ENCODE measurements around the gene RNF38. TPM values are rescaled to one million over a fixed set of nuclear protein-coding genes. Genes with fewer than 3 reads are reported as not detected.
"Not testable (repeated sequence)": the region's sequence is repeated elsewhere in the genome, so short reads cannot be mapped to it uniquely, and the experiment has no call there.

RNF38 gene
- total and polyA plus RNA-seq, 2 experiments from 2014 or later: 8.7 to 23.7 TPM

DNA sequence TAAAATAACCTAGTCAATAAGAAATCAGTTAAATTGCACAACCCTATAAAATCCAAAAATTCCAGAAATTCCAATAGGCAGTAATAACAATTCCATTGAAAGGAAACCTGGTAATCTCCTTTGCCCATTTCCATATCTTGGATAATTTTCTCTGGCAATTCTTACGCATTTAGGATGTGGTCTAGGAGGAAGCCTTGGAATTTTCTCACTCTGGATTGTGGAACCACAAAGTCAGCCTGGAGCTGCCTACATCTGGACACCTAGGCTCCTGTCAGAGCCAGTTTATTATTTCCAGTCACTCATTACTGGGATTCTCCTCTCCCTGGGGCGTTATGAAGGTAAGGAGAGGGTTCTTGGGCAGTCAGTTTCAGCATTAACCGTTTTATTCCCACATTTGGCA, 101.5 kb downstream of the RNF38 start:
- Histone ChIP-seq H3K9me3 (ENCODE audit: low read depth) (no peaks in the 10 kb centered on the region), H3K4me1 (ENCODE audit: insufficient read depth) (peaks cover 11% of the 10 kb centered on the region), H3K4me3 (no peak overlapping the region), H2AFZ (no peak overlapping the region), H3K4me2 (no peak overlapping the region), H3K9me2 (replicated peaks; ENCODE audit: insufficient read depth) (no peaks in the 10 kb centered on the region), H3K79me2 (no peaks in the 10 kb centered on the region), H4K20me1 (ENCODE audit: insufficient read depth, poor library complexity, severe bottlenecking) (no peaks in the 10 kb centered on the region), H3K36me3 (replicated peaks; ENCODE audit: insufficient read depth, low read depth) (no peaks in the 10 kb centered on the region), H3K27ac (no peak overlapping the region), H3K27me3 (no peaks in the 10 kb centered on the region)
- WGBS (ENCODE audit: low lambda C conversion rate, missing lambda C conversion rate): 76% methylated on average over 3 of the region's 3 CpGs
- TF ChIP-seq EZH2 (IDR thresholded peaks at IDR 0.05; ENCODE audit: borderline replicate concordance) (no peak), EZH2phosphoT487 (IDR thresholded peaks at IDR 0.05; ENCODE audit: low read depth, severe bottlenecking, unreplicated experiment) (no peak)
- TF ChIP-seq, protein P1, sequence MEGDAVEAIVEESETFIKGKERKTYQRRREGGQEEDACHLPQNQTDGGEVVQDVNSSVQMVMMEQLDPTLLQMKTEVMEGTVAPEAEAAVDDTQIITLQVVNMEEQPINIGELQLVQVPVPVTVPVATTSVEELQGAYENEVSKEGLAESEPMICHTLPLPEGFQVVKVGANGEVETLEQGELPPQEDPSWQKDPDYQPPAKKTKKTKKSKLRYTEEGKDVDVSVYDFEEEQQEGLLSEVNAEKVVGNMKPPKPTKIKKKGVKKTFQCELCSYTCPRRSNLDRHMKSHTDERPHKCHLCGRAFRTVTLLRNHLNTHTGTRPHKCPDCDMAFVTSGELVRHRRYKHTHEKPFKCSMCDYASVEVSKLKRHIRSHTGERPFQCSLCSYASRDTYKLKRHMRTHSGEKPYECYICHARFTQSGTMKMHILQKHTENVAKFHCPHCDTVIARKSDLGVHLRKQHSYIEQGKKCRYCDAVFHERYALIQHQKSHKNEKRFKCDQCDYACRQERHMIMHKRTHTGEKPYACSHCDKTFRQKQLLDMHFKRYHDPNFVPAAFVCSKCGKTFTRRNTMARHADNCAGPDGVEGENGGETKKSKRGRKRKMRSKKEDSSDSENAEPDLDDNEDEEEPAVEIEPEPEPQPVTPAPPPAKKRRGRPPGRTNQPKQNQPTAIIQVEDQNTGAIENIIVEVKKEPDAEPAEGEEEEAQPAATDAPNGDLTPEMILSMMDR (IDR thresholded peaks at IDR 0.05; ENCODE audit: poor library complexity): no peak
- DNase-seq (ENCODE audit: low spot score): no peak

DNA sequence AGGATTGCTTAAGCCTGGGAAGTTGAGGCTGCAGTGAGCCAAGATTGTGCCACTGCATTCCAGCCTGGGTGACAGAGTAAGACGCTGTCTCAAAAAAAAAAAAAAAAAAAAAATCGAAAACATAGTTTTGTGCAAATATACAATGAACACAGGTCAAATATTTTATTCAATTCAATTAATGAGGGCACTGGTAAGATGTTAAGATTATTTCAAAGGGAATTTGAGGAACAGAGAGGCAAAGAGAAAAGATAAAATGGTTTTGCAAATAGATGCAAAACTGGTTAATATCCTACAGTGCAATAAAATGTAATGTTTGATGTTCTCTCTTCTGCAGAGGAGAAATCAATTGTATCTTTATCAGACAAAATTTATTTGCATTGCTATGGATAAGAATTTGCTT, 102.3 kb downstream of the RNF38 start:
- no peak overlapping the region for H3K4me2 ChIP-seq
- no peaks in the 10 kb centered on the region for H3K27me3 ChIP-seq
- 87% methylated on average over 2 of the region's 2 CpGs for WGBS (ENCODE audit: low lambda C conversion rate, missing lambda C conversion rate)
- H3K9me3 ChIP-seq (ENCODE audit: low read depth): no peaks in the 10 kb centered on the region
- H3K9me2 ChIP-seq (replicated peaks; ENCODE audit: insufficient read depth): no peaks in the 10 kb centered on the region
- H3K36me3 ChIP-seq (replicated peaks; ENCODE audit: insufficient read depth, low read depth): no peaks in the 10 kb centered on the region
- no peak for DNase-seq (ENCODE audit: low spot score)
- no peak overlapping the region for H2AFZ ChIP-seq
- TF ChIP-seq EZH2phosphoT487 (IDR thresholded peaks at IDR 0.05; ENCODE audit: low read depth, severe bottlenecking, unreplicated experiment) (no peak), EZH2 (IDR thresholded peaks at IDR 0.05; ENCODE audit: borderline replicate concordance) (no peak)
- TF ChIP-seq, protein P1 (IDR thresholded peaks at IDR 0.05; ENCODE audit: poor library complexity): no peak
- no peak overlapping the region for H3K27ac ChIP-seq
- no peaks in the 10 kb centered on the region for H4K20me1 ChIP-seq (ENCODE audit: insufficient read depth, poor library complexity, severe bottlenecking)
- H3K4me1 ChIP-seq (ENCODE audit: insufficient read depth): peaks cover 11% of the 10 kb centered on the region
- no peaks in the 10 kb centered on the region for H3K79me2 ChIP-seq
- H3K4me3 ChIP-seq: no peak overlapping the region

DNA sequence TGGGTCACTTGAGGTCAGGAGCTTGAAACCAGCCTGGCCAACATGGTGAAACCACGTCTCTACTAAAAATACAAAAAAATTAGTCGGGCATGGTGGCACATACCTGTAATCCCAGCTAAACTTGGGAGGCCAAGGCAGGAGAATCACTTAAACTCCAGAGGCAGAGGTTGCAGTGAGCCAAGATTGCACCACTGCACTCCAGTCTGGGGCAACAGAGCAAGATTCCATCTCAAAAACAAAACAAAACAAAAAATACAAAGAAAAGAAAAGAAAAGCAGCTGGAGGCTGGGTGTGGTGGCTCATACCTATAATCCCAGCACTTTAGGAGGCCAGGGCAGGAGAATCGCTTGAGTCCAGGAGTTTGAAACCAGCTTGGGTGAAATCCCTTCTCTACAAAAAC, 105.1 kb downstream of the RNF38 start:
- H3K27me3 ChIP-seq; H3K9me3 ChIP-seq (ENCODE audit: low read depth); H3K4me3 ChIP-seq; H3K27ac ChIP-seq; H3K36me3 ChIP-seq (replicated peaks; ENCODE audit: insufficient read depth, low read depth); DNase-seq (ENCODE audit: low spot score); H3K79me2 ChIP-seq; H3K4me2 ChIP-seq; H4K20me1 ChIP-seq (ENCODE audit: insufficient read depth, poor library complexity, severe bottlenecking); H3K9me2 ChIP-seq (replicated peaks; ENCODE audit: insufficient read depth); H2AFZ ChIP-seq: not testable (repeated sequence)
- peaks cover 11% of the 10 kb centered on the region for H3K4me1 ChIP-seq (ENCODE audit: insufficient read depth)
- 95% methylated on average over 3 of the region's 3 CpGs for whole genome bisulfite sequencing (ENCODE audit: low lambda C conversion rate, missing lambda C conversion rate)

DNA sequence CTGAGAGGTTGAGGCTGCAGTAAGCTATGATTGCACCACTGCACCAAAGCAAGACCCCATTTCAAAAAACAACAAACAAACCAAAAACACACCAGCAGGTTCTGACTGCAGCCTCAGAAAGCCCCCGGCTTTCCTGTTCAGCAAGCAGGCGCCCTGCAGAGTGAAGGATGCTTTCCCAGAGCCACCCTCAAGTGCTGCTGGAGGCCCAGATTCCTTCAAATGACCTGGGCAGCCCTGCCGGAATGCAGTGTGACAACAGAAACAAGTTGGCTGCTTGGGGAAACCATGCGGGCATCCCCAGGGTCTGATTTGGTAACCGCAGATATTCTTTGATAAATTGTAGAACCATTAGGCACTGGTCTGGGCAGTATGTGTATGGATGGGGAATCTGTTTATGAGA, 106.2 kb downstream of the RNF38 start:
- DNase-seq (ENCODE audit: low spot score): no peak
- no peaks in the 10 kb centered on the region for H3K9me3 ChIP-seq (ENCODE audit: low read depth)
- peaks cover 11% of the 10 kb centered on the region for H3K4me1 ChIP-seq (ENCODE audit: insufficient read depth)
- H3K79me2 ChIP-seq: no peaks in the 10 kb centered on the region
- H3K4me3 ChIP-seq: no peak overlapping the region
- no peak overlapping the region for H3K4me2 ChIP-seq
- no peak overlapping the region for H3K27ac ChIP-seq
- no peaks in the 10 kb centered on the region for H3K9me2 ChIP-seq (replicated peaks; ENCODE audit: insufficient read depth)
- no peaks in the 10 kb centered on the region for H3K27me3 ChIP-seq
- no peaks in the 10 kb centered on the region for H3K36me3 ChIP-seq (replicated peaks; ENCODE audit: insufficient read depth, low read depth)
- WGBS (ENCODE audit: low lambda C conversion rate, missing lambda C conversion rate): 83% methylated on average over 5 of the region's 5 CpGs
- no peaks in the 10 kb centered on the region for H4K20me1 ChIP-seq (ENCODE audit: insufficient read depth, poor library complexity, severe bottlenecking)
- H2AFZ ChIP-seq: no peak overlapping the region
- TF ChIP-seq, protein P1 (IDR thresholded peaks at IDR 0.05; ENCODE audit: poor library complexity): no peak
- TF ChIP-seq EZH2 (IDR thresholded peaks at IDR 0.05; ENCODE audit: borderline replicate concordance) (no peak), EZH2phosphoT487 (IDR thresholded peaks at IDR 0.05; ENCODE audit: low read depth, severe bottlenecking, unreplicated experiment) (no peak)

Data from hepatocyte (in vitro differentiated cells).